Activated CD4-positive, alpha-beta T cell treated with anti-CD3 and anti-CD28 coated beads for 24 hours (primary cell): Measurements from ENCODE around the gene MGST2.
A peak's percentile ranks its signal among the peaks of the same experiment; 100 is the strongest.

ENCODE experiments used
- DNase-seq, 2 donors: peaks; one replicate each; pipeline ENCODE4 v3.0.0-alpha.2; 2020; ENCODE audit warnings: low read depth in 2 of 2

MGST2 gene

GRCh38 chr4:139643042-139643895 is 22.4 kb upstream of the MGST2 start:
- DNase-seq, result no peak

GRCh38 chr4:139645458-139645857 is 20.2 kb upstream of the MGST2 start:
- DNase-seq, result no peak

- no peak for DNase-seq
Observed at GRCh38 chr4:139647184-139647583, 18.4 kb upstream of the MGST2 start.

GRCh38 chr4:139647952-139648351 is 17.7 kb upstream of the MGST2 start:
- DNase-seq, result no peak

- DNase-seq, result peak; percentile 42 to 52
Observed at GRCh38 chr4:139651282-139652194, 14.1 kb upstream of the MGST2 start.

- no peak for DNase-seq
Observed at GRCh38 chr4:139654516-139654915, 11.1 kb upstream of the MGST2 start.

GRCh38 chr4:139655116-139655515 is 10.5 kb upstream of the MGST2 start:
- DNase-seq, result no peak

GRCh38 chr4:139656614-139657486 is 8.8 kb upstream of the MGST2 start:
- DNase-seq, result peak; percentile 16 to 23

- no peak for DNase-seq
Observed at GRCh38 chr4:139658185-139658584, 7.4 kb upstream of the MGST2 start.

- no peak for DNase-seq
Observed at GRCh38 chr4:139658586-139659382, 6.8 kb upstream of the MGST2 start.

- DNase-seq, result no peak
Observed at GRCh38 chr4:139659735-139660424, 5.7 kb upstream of the MGST2 start.

GRCh38 chr4:139660568-139661043 is 5.0 kb upstream of the MGST2 start:
- DNase-seq, result no peak

GRCh38 chr4:139663561-139664138 is 2.0 kb upstream of the MGST2 start:
- DNase-seq, result no peak

GRCh38 chr4:139664442-139664841 is 1.2 kb upstream of the MGST2 start:
- DNase-seq, result no peak

- DNase-seq, result no peak
Observed at GRCh38 chr4:139665079-139665689, 435 bp upstream of the MGST2 start.

- DNase-seq, result no peak
Observed at GRCh38 chr4:139666735-139667281, 1.2 kb downstream of the MGST2 start.

- DNase-seq, result no peak
Observed at GRCh38 chr4:139668036-139668435, 2.4 kb downstream of the MGST2 start.

GRCh38 chr4:139668658-139669201 is 3.1 kb downstream of the MGST2 start:
- DNase-seq, result no peak

GRCh38 chr4:139669335-139669734 is 3.7 kb downstream of the MGST2 start:
- no peak for DNase-seq
